ENCODE results near the gene MSMB. TPM values are rescaled to one million over a fixed set of nuclear protein-coding genes. Genes with fewer than 3 reads are reported as not detected.

MSMB gene
- total RNA-seq, 1 donor from 2014 or later: 5.3 TPM

DNA sequence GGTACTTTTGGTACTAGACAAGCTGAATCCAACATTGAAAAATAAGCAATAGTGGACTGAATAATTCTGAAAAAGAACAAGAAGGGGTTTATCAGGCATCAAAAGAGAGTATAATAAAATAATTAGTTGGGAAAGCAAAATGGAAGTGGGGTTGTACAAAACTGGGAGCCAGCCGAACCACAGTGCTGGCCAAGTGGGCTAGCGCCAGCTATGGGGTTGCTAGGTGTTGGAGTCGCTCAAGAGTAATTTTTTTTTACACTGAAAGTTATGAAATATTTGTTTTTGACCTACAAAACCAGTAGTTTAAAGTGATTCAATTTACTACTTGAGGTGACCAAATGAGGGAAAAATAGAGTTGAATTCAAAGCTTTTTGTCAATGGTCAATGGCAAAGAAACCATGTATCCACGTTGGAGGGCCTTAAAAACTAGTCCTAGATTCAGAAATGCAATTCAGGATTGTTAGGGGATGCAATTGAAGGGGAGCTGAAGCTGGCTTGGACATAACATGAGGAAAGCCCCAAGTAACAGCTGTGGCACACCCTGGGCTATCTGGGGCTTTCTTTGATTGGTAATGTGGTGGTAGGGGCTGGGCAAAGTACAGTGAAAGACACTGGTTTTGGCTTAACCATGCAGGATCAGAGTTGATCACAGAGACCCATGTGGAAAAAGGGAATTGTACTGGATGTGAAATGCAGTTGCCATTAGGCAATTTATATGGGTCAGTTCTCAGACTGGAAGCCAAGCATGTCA, 28.3 kb upstream of the MSMB start:
- Histone ChIP-seq H3K27ac (no peak overlapping the region), H3K36me3 (no peaks in the 10 kb centered on the region), H3K4me1 (no peaks in the 10 kb centered on the region), H3K9me3 (no peaks in the 10 kb centered on the region), H3K27me3 (ENCODE audit: low read depth) (no peaks in the 10 kb centered on the region), H3K4me3 (no peak overlapping the region)
- no peak for DNase-seq
- TF ChIP-seq, protein P1, sequence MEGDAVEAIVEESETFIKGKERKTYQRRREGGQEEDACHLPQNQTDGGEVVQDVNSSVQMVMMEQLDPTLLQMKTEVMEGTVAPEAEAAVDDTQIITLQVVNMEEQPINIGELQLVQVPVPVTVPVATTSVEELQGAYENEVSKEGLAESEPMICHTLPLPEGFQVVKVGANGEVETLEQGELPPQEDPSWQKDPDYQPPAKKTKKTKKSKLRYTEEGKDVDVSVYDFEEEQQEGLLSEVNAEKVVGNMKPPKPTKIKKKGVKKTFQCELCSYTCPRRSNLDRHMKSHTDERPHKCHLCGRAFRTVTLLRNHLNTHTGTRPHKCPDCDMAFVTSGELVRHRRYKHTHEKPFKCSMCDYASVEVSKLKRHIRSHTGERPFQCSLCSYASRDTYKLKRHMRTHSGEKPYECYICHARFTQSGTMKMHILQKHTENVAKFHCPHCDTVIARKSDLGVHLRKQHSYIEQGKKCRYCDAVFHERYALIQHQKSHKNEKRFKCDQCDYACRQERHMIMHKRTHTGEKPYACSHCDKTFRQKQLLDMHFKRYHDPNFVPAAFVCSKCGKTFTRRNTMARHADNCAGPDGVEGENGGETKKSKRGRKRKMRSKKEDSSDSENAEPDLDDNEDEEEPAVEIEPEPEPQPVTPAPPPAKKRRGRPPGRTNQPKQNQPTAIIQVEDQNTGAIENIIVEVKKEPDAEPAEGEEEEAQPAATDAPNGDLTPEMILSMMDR (IDR thresholded peaks at IDR 0.05): no peak
- no peak for ATAC-seq
- intact Hi-C loops (cut with DNase I): no loop called here

DNA sequence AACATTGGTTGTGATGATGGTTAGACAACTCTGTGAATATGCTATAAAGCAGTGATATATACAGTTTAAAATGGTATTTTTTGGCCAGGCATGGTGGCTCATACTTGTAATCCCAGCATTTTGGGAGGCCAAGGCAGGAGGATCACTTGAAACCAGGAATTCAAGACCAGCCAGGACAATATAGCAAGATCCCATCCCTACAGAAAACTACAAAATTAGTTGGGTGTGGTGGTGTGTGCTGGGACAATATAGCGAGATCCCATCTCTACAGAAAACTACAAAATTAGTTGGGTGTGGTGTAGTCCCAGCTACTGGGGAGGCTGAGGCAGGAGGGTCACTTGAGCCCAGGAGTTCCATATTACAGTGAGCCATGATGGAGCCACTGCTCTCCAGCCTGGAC, 27.5 kb upstream of the MSMB start:
- TF ChIP-seq, protein P1 (IDR thresholded peaks at IDR 0.05): no peak
- Histone ChIP-seq H3K4me1 (no peaks in the 10 kb centered on the region), H3K4me3 (no peak overlapping the region), H3K36me3 (no peaks in the 10 kb centered on the region), H3K27ac (no peak overlapping the region), H3K9me3 (no peaks in the 10 kb centered on the region), H3K27me3 (ENCODE audit: low read depth) (no peaks in the 10 kb centered on the region)
- intact Hi-C loops (cut with DNase I): no loop called here
- ATAC-seq (no peak), DNase-seq (no peak)

DNA sequence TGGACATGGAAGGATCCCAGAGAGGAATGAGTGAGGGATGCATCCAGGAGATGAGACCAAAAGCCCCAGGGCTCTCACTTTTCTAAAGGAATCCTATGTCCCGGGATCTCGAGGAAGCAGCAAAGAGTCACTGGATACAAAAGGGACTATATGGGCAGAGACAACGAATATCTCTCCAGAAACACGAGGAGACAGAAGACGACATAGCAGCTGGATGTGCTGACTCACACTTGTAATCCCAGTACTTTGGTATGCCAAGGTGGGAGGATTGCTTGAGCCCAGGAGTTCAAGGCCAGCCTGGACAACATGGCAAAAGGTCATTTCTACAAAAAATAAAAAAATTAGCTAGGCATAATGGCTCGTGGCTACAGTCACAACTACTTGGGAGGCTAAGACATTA, 24.7 kb upstream of the MSMB start:
- Histone ChIP-seq H3K27me3 (ENCODE audit: low read depth) (no peaks in the 10 kb centered on the region), H3K27ac (no peak overlapping the region), H3K36me3 (no peaks in the 10 kb centered on the region), H3K9me3 (no peaks in the 10 kb centered on the region), H3K4me3 (no peak overlapping the region), H3K4me1 (no peaks in the 10 kb centered on the region)
- TF ChIP-seq, protein P1 (IDR thresholded peaks at IDR 0.05): no peak
- intact Hi-C loops (cut with DNase I): no loop called here
- ATAC-seq: no peak
- DNase-seq: no peak

DNA sequence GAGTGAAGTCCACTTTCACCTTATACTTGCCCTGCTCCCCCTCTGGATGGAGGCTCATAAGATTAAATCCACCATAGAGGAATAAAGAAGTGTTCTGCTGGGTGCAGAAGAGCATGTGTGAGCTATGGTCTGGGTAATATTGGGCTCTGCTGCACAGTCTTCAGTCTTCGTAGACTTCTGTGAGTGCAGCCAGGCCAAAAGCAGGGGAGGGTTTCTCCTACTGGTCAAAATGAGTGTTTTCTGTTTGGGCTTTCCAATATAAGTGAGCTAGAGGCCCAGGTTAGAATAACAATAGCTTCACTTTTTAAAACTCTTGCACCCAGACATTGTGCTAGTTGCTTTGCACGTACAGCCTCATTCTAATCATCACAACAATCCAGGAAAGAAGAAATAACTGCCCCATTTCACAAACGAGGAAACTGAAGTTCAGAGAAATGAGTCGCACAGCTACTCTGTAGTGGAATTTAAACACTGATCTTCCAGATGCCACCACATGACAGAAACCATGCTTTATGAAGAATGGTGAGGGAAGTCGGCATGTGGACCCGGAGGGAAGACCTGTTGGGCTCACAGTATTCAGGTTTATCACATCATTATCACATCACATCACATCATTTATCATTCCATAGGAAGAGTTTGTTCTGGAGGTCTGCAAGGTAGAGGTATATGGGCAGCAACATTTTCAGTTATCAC, 23.8 kb upstream of the MSMB start:
- Histone ChIP-seq H3K27ac (no peak overlapping the region), H3K4me1 (no peaks in the 10 kb centered on the region), H3K9me3 (no peaks in the 10 kb centered on the region), H3K36me3 (no peaks in the 10 kb centered on the region), H3K4me3 (no peak overlapping the region), H3K27me3 (ENCODE audit: low read depth) (no peaks in the 10 kb centered on the region)
- ATAC-seq: no peak
- intact Hi-C loops (cut with DNase I): no loop called here
- TF ChIP-seq, protein P1 (IDR thresholded peaks at IDR 0.05): no peak
- no peak for DNase-seq

DNA sequence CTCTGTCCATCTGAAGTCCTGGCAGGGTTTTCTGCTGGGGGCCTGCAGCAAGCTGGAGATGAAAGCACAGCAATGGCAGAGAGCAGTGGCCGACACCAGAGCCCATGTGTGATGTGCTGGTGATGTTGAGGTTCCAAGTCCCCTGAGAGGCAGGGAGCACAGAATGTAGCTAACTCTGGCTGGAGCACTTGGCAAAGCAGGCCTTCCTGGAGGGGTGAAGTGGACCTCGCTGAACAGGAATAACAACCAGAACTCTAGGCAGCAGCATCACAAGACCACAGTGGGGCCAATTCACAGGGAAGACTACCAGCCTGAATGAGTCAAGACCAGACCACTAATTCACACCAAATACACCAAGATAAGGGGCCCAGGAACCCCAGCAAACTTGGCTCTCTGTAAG, 22.8 kb upstream of the MSMB start:
- Histone ChIP-seq H3K27ac (no peak overlapping the region), H3K27me3 (ENCODE audit: low read depth) (no peaks in the 10 kb centered on the region), H3K4me3 (no peak overlapping the region), H3K36me3 (no peaks in the 10 kb centered on the region), H3K9me3 (no peaks in the 10 kb centered on the region), H3K4me1 (no peaks in the 10 kb centered on the region)
- intact Hi-C loops (cut with DNase I): no loop called here
- DNase-seq (no peak), ATAC-seq (no peak)
- TF ChIP-seq, protein P1 (IDR thresholded peaks at IDR 0.05): no peak
